Measurements from ENCODE around the gene ADD1. TPM values are rescaled to one million over a fixed set of nuclear protein-coding genes. Genes with fewer than 3 reads are reported as not detected.

The ADD1 gene
- polyA plus RNA-seq, 3 donors = 76.1 to 122 (median 103) TPM

GRCh38 chr4:2900741-2901140 is 57.1 kb downstream of the ADD1 start:
- Histone ChIP-seq H3K4me2 (replicated peaks; ENCODE audit: extremely low read depth, low read length, poor library complexity, severe bottlenecking) (no peak overlapping the region), H3K27ac (ENCODE audit: low read depth in 1 of 2, low read length in 2 of 2) (no peak overlapping the region), H3K9ac (ENCODE audit: insufficient read depth, low read length, poor library complexity, severe bottlenecking) (no peak overlapping the region), H3K4me1 (ENCODE audit: control insufficient read depth in 1 of 2, insufficient read depth in 2 of 2, low read length in 2 of 2) (no peaks in the 10 kb centered on the region), H3K27me3 (ENCODE audit: control insufficient read depth in 2 of 2, insufficient read depth in 2 of 2, low read length in 2 of 2) (no peaks in the 10 kb centered on the region), H4K20me1 (ENCODE audit: insufficient read depth, low read length) (peaks cover 13% of the 10 kb centered on the region), H3K4me3 (replicated peaks in 1 of 3; ENCODE audit: low read depth in 2 of 3, low read length in 3 of 3) (no peak overlapping the region), H2AFZ (ENCODE audit: insufficient read depth, low read depth, low read length, poor library complexity, severe bottlenecking) (no peak overlapping the region), H3K36me3 (replicated peaks in 1 of 2; ENCODE audit: control insufficient read depth in 1 of 2, insufficient read depth in 2 of 2, low read length in 2 of 2) (peaks cover 89 to 97% of the 10 kb centered on the region in 2 donors), H3K79me2 (ENCODE audit: insufficient read depth, low read length) (no peaks in the 10 kb centered on the region), H3K9me3 (replicated peaks in 1 of 2; ENCODE audit: control insufficient read depth in 1 of 2, insufficient read depth in 1 of 2, low read length in 2 of 2) (no peaks in the 10 kb centered on the region)
- intact Hi-C loops (cut with micrococcal nuclease) = no loop called here
- TF ChIP-seq CTCF (IDR thresholded peaks at IDR 0.05) = no peak
- no peak for DNase-seq
- 100% methylated on average over 4 of the region's 6 CpGs for WGBS (ENCODE audit: insufficient coverage)
- Mint-ChIP-seq H3K9me3 (no peaks in the 10 kb centered on the region), H3K36me3 (peaks cover 88 to 93% of the 10 kb centered on the region in 2 donors), H3K27ac (peak overlapping the region in 1 of 7 donors; percentile 63), H3K27me3 (ENCODE audit: low read depth in 3 of 3) (no peaks in the 10 kb centered on the region), H3K4me1 (no peaks in the 10 kb centered on the region), H3K4me3 (no peak overlapping the region)

GRCh38 chr4:2901186-2901585 is 57.5 kb downstream of the ADD1 start:
- Histone ChIP-seq H3K4me1 (ENCODE audit: control insufficient read depth in 1 of 2, insufficient read depth in 2 of 2, low read length in 2 of 2) (no peaks in the 10 kb centered on the region), H3K9ac (ENCODE audit: insufficient read depth, low read length, poor library complexity, severe bottlenecking) (no peak overlapping the region), H3K9me3 (replicated peaks in 1 of 2; ENCODE audit: control insufficient read depth in 1 of 2, insufficient read depth in 1 of 2, low read length in 2 of 2) (no peaks in the 10 kb centered on the region), H3K27me3 (ENCODE audit: control insufficient read depth in 2 of 2, insufficient read depth in 2 of 2, low read length in 2 of 2) (no peaks in the 10 kb centered on the region), H3K4me3 (replicated peaks in 1 of 3; ENCODE audit: low read depth in 2 of 3, low read length in 3 of 3) (no peak overlapping the region), H3K36me3 (replicated peaks in 1 of 2; ENCODE audit: control insufficient read depth in 1 of 2, insufficient read depth in 2 of 2, low read length in 2 of 2) (peaks cover 89 to 97% of the 10 kb centered on the region in 2 donors), H3K4me2 (replicated peaks; ENCODE audit: extremely low read depth, low read length, poor library complexity, severe bottlenecking) (no peak overlapping the region), H2AFZ (ENCODE audit: insufficient read depth, low read depth, low read length, poor library complexity, severe bottlenecking) (no peak overlapping the region), H3K79me2 (ENCODE audit: insufficient read depth, low read length) (no peaks in the 10 kb centered on the region), H4K20me1 (ENCODE audit: insufficient read depth, low read length) (peaks cover 13% of the 10 kb centered on the region), H3K27ac (ENCODE audit: low read depth in 1 of 2, low read length in 2 of 2) (no peak overlapping the region)
- no peaks in the 10 kb centered on the region for H3K9me3 Mint-ChIP-seq
- no peak overlapping the region for H3K4me3 Mint-ChIP-seq
- H3K36me3 Mint-ChIP-seq = peaks cover 89 to 93% of the 10 kb centered on the region in 2 donors
- H3K27me3 Mint-ChIP-seq (ENCODE audit: low read depth in 3 of 3) = no peaks in the 10 kb centered on the region
- no peak for DNase-seq
- no peak for TF ChIP-seq CTCF (IDR thresholded peaks at IDR 0.05)
- no peaks in the 10 kb centered on the region for H3K4me1 Mint-ChIP-seq
- intact Hi-C loops (cut with micrococcal nuclease) = no loop called here
- peak overlapping the region in 1 of 7 donors; percentile 63 for H3K27ac Mint-ChIP-seq
- no CpG with 5 or more reads among the region's 3 CpGs for WGBS (ENCODE audit: insufficient coverage)
